GM23248 (cell line): ENCODE measurements around the gene CALD1. TPM values are rescaled to one million over a fixed set of nuclear protein-coding genes. Genes with fewer than 3 reads are reported as not detected.

Experiments
- DNase-seq: peaks from one replicate; pipeline ENCODE4 v3.0.0-alpha.2; 2015
- H2AFZ ChIP-seq: fragments of 200-600 bp; sonication (generic); 2 replicates; pipeline ENCODE4 v1.6.1; 2016; ENCODE audit warnings: antibody characterized with exemption
- H3F3A ChIP-seq: fragments of 200-600 bp; sonication (generic); 2 replicates; pipeline ENCODE4 v1.6.1; 2016; ENCODE audit warnings: mild to moderate bottlenecking, antibody characterized with exemption, mixed run types; ENCODE audit not compliant: insufficient read depth
- H3K27ac ChIP-seq: fragments of 200-600 bp; sonication (generic); 2 replicates; pipeline ENCODE4 v1.5.1; 2016; ENCODE audit warnings: mild to moderate bottlenecking
- H3K27me3 ChIP-seq: fragments of 200-600 bp; sonication (generic); replicated peaks from 2 replicates; pipeline ENCODE4 v1.6.1; 2016; ENCODE audit warnings: mild to moderate bottlenecking; ENCODE audit not compliant: insufficient read depth
- H3K36me3 ChIP-seq: fragments of 200-600 bp; sonication (generic); 2 replicates; pipeline ENCODE4 v1.6.1; 2016; ENCODE audit warnings: low read depth, mild to moderate bottlenecking
- H3K4me1 ChIP-seq: fragments of 200-600 bp; sonication (generic); 2 replicates; pipeline ENCODE4 v1.6.1; 2016; ENCODE audit warnings: mild to moderate bottlenecking; ENCODE audit not compliant: insufficient read depth
- H3K4me2 ChIP-seq: fragments of 200-600 bp; sonication (generic); one replicate; pipeline ENCODE4 v1.6.1; 2016; ENCODE audit warnings: mild to moderate bottlenecking; ENCODE audit not compliant: unreplicated experiment
- H3K4me3 ChIP-seq: fragments of 200-600 bp; sonication (generic); 2 replicates; pipeline ENCODE4 v1.5.1; 2016; ENCODE audit warnings: mild to moderate bottlenecking
- H3K79me2 ChIP-seq: fragments of 200-600 bp; sonication (generic); 2 replicates; pipeline ENCODE4 v1.6.1; 2016; ENCODE audit warnings: mild to moderate bottlenecking; ENCODE audit not compliant: insufficient read depth
- H3K9ac ChIP-seq: fragments of 200-600 bp; sonication (generic); 2 replicates; pipeline ENCODE4 v1.6.1; 2016; ENCODE audit warnings: mild to moderate bottlenecking
- H3K9me2 ChIP-seq: fragments of 200-600 bp; sonication (generic); 2 replicates; pipeline ENCODE4 v1.6.1; 2016; ENCODE audit warnings: mixed run types, mild to moderate bottlenecking, moderate library complexity; ENCODE audit not compliant: insufficient read depth
- H3K9me3 ChIP-seq: fragments of 200-600 bp; sonication (generic); one replicate; pipeline ENCODE4 v1.6.1; 2017; ENCODE audit warnings: low read depth
- H4K20me1 ChIP-seq: fragments of 200-600 bp; sonication (generic); 2 replicates; pipeline ENCODE4 v1.6.0; 2016; ENCODE audit not compliant: insufficient read depth
- EZH2 ChIP-seq: fragments of 200-600 bp; sonication (generic); IDR thresholded peaks from 2 replicates; pipeline ENCODE4 v1.6.1; 2018; ENCODE audit warnings: antibody characterized with exemption, mild to moderate bottlenecking; ENCODE audit not compliant: insufficient read depth, poor library complexity, severe bottlenecking
- EZH2phosphoT487 ChIP-seq: fragments of 200-600 bp; sonication (generic); IDR thresholded peaks from 2 replicates; pipeline ENCODE4 v1.6.1; 2018; ENCODE audit warnings: antibody characterized with exemption, moderate library complexity, mild to moderate bottlenecking, low read depth; ENCODE audit not compliant: insufficient read depth
- WGBS, 2 experiments: methylation state at CpG; one replicate each; pipeline ENCODE4 v1.1.6; 2015 to 2017; ENCODE audit warnings: low lambda C conversion rate in 2 of 2, low coverage in 1 of 2; ENCODE audit errors: missing lambda C conversion rate in 2 of 2; 5-methylcytosine and 5-hydroxymethylcytosine counted together
- in situ Hi-C: fragments of 300-500 bp; cut with MboI; formaldehyde crosslinking; loops from 2 replicates; pipeline ENCODE4 v1.15.0; 2020
- polyA plus RNA-seq: library from polyadenylated mRNA; unstranded; fragments of >200 nt; fragmentation: Nextera tagmentation; extraction: Ambion mirVana; gene quantifications from 2 replicates; pipeline ENCODE4 v1.2.1, GENCODE V29; 2016
- total RNA-seq: library from RNA; depleted of rRNA; stranded (reverse); fragments of >200 nt; shearing (Covaris generic); gene quantifications from 2 replicates; pipeline ENCODE4 v1.2.3, GENCODE V29; 2014

Gene CALD1
- total and polyA plus RNA-seq, 2 experiments from 2014 or later: 698 to 1,687 TPM

DNA sequence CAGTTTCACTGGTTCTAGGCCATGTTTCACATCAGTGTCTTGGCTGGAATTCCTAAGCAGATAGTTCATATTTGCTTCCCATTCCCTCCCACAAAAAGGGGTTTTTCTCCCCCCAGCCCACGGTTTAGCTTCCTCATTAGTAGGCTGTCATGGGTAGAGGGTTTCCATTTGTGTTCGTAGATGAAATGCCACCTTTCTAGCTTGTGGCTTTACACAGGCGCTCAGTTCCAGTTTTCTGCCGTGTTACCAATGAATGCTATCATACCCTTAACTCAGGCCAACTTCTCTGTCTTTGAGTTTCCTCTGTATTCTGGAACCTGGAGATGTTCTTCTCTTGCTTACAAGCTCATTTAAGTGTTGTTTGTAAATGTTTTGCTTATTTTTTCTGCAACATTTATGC lies 26.8 kb downstream of the CALD1 start:
- Histone ChIP-seq H3K9me3 (no peaks in the 10 kb centered on the region), H4K20me1 (peaks cover 3% of the 10 kb centered on the region; the same call in 1 of the 2 replicates)
- DNase-seq: no peak

DNA sequence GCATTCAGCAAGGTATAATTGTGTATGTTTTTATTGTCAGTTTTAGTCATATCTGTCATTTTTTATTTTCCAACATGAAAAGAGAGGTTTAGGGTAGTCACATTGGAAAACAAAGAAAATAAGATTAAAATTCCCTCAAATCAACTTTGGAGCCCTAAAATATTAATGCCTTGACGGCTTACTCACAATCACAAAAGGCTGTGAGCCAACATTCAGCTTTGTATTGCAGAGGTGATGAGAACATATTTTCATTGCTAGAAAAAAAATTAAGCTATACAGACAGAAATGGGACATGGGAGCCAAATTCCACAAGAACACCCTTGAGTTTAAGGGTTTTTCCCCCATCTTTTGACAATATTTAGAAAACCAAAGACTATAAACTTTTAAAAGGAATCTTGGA lies 30.2 kb downstream of the CALD1 start:
- DNase-seq: no peak

More for the DNA sequence above, 26.8 kb downstream of the CALD1 start:
- Histone ChIP-seq H3K9me2 (no peaks in the 10 kb centered on the region), H3K4me2 (no peak overlapping the region), H3K79me2 (peaks cover 100% of the 10 kb centered on the region), H3K27me3 (no peaks in the 10 kb centered on the region), H3K4me3 (no peak overlapping the region), H3K36me3 (peaks cover 61% of the 10 kb centered on the region), H2AFZ (no peak overlapping the region), H3K27ac (no peak overlapping the region), H3K4me1 (peaks cover 57% of the 10 kb centered on the region), H3K9ac (no peak overlapping the region), H3F3A (peaks cover 85% of the 10 kb centered on the region)
- TF ChIP-seq EZH2phosphoT487 (no peak), EZH2 (no peak)
- in situ Hi-C loops: no loop called here
- WGBS, 2 experiments: 97% methylated on average over 4 of the region's 4 CpGs

DNA sequence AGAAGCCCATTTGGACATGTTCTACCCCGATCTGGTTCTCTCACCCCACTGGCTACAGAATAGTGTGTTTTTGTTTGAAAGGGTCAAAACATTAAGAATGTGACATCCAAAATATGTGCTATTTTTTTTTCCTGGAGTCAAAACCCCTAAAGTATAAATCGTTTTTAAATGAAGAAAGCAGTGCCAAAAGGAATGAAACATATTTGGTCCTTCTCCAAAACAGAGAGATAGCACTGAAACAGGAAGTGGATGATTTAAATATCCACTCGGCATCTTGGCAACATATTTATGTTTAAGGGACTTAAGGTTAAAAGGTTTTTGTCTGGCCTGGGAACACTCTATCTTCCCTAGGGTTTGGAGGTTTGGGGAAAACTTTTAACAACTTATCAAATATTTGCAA lies 32.3 kb downstream of the CALD1 start:
- H3K4me1 ChIP-seq: peaks cover 75% of the 10 kb centered on the region
- peaks cover 93% of the 10 kb centered on the region for H3F3A ChIP-seq
- no peak for TF ChIP-seq EZH2
- TF ChIP-seq EZH2phosphoT487: no peak
- H3K36me3 ChIP-seq: peaks cover 44% of the 10 kb centered on the region
- no peaks in the 10 kb centered on the region for H3K27me3 ChIP-seq
- in situ Hi-C loops: no loop called here
- H2AFZ ChIP-seq: no peak overlapping the region
- H3K4me3 ChIP-seq: peak overlapping the region; percentile 34; the same call in 1 of the 2 replicates
- no peaks in the 10 kb centered on the region for H3K9me3 ChIP-seq
- peak; percentile 54 for DNase-seq
- peaks cover 100% of the 10 kb centered on the region for H3K79me2 ChIP-seq
- H3K9ac ChIP-seq: no peak overlapping the region
- H3K27ac ChIP-seq: peak overlapping the region; percentile 26
- no peaks in the 10 kb centered on the region for H3K9me2 ChIP-seq
- 0 out of 2 replicates have a peak, but pooled peaks cover 3% of the 10 kb centered on the region for H4K20me1 ChIP-seq
- WGBS, 2 experiments: 27 to 31% methylated on average over 3 of the region's 3 CpGs
- peak overlapping the region; percentile 46 for H3K4me2 ChIP-seq

More for the DNA sequence above, 30.2 kb downstream of the CALD1 start:
- TF ChIP-seq EZH2phosphoT487 (no peak), EZH2 (no peak)
- WGBS, 2 experiments: 89 to 95% methylated on average over 1 of the region's 1 CpG
- H4K20me1 ChIP-seq: 0 out of 2 replicates have a peak, but pooled peaks cover 4% of the 10 kb centered on the region
- no peak overlapping the region for H3K9ac ChIP-seq
- no peak overlapping the region for H3K27ac ChIP-seq
- H3K9me2 ChIP-seq: no peaks in the 10 kb centered on the region
- no peaks in the 10 kb centered on the region for H3K27me3 ChIP-seq
- H3K4me2 ChIP-seq: no peak overlapping the region
- H3K4me3 ChIP-seq: no peak overlapping the region
- peaks cover 51% of the 10 kb centered on the region for H3K36me3 ChIP-seq
- in situ Hi-C loops: no loop called here
- H3F3A ChIP-seq: peaks cover 94% of the 10 kb centered on the region
- H3K79me2 ChIP-seq: peaks cover 100% of the 10 kb centered on the region
- H3K9me3 ChIP-seq: no peaks in the 10 kb centered on the region
- no peak overlapping the region for H2AFZ ChIP-seq
- H3K4me1 ChIP-seq: peaks cover 69% of the 10 kb centered on the region

DNA sequence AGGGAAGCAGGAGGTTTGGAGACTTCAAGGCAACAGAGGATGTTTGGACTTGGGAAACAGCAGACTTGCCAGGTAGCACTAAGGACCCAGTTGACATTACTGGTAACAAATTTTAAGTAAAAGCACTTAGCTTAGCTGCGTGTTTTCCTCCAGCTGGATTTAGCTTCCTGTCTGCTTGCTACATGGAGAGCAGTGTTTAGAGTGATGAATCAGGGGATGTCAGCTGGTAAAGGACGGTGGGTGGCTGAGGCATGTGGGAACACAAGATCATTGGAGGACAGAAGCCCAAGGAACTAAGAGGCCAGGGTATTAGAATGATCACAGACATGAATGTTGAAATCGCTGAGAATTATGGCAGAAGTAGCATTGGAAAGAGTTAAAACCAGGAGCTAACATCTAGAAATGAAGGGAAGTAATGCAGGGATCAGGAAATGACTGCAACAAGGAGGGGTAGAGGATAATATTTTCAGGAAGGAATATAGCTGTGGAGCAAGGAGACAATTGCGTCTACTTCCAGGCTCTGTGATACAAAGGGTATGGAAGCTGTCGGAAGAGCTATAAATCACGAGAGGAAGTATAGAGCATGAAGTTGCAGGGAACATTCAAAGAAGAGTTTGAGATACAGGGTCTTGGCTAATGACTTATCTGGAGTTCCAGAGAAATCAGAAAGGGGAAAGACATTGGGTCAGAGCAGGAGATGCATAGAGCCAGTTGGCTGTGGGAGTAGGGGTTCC lies 34.4 kb downstream of the CALD1 start:
- Histone ChIP-seq H3K9ac (no peak overlapping the region), H3K27ac (peak overlapping the region; percentile 26), H3F3A (peaks cover 94% of the 10 kb centered on the region), H3K9me2 (no peaks in the 10 kb centered on the region), H4K20me1 (peaks cover 3% of the 10 kb centered on the region; the same call in 1 of the 2 replicates), H3K36me3 (peaks cover 52% of the 10 kb centered on the region), H2AFZ (no peak overlapping the region), H3K4me1 (peaks cover 75% of the 10 kb centered on the region), H3K9me3 (no peaks in the 10 kb centered on the region), H3K79me2 (peaks cover 100% of the 10 kb centered on the region), H3K27me3 (no peaks in the 10 kb centered on the region), H3K4me3 (no peak overlapping the region), H3K4me2 (no peak overlapping the region)
- 76 to 77% methylated on average over 6 of the region's 6 CpGs for WGBS, 2 experiments
- in situ Hi-C loops: no loop called here
- DNase-seq: peak; percentile 60
- TF ChIP-seq EZH2phosphoT487 (no peak), EZH2 (no peak)
